ENCODE measurements around the gene EPS8L2. TPM values are rescaled to one million over a fixed set of nuclear protein-coding genes. Genes with fewer than 3 reads are reported as not detected.

The EPS8L2 gene
- total and polyA plus RNA-seq, 2 of the 8 experiments (the other 6 are each of a cell fraction or from before 2014, with no cell fraction given): 38.5 to 57.0 TPM

- Histone ChIP-seq H3K4me3 (ENCODE audit: extremely low read depth in 1 of 4, insufficient read depth in 2 of 4, low read depth in 3 of 4, low read length in 4 of 4) (no peak overlapping the region), H3K9me3 (ENCODE audit: insufficient read depth in 2 of 2, low read depth in 1 of 2, low read length in 1 of 2) (no peaks in the 10 kb centered on the region), H3K36me3 (ENCODE audit: control insufficient read depth in 2 of 4, insufficient read depth in 4 of 4, low read length in 3 of 4) (peaks cover 0 to 16% (median 5%) of the 10 kb centered on the region in 4 experiments; a peak in 7 of 8 replicates), H3K9ac (replicated peaks in 1 of 4; ENCODE audit: extremely low read depth in 1 of 4, low read depth in 3 of 4, low read length in 3 of 4) (no peak overlapping the region), H3K23ac (ENCODE audit: insufficient read length) (no peak overlapping the region), H2BK12ac (ENCODE audit: low read depth, low read length) (no peak overlapping the region), H4K20me1 (replicated peaks in 1 of 2; ENCODE audit: control insufficient read depth in 1 of 2, insufficient read depth in 2 of 2, low read length in 2 of 2) (no peaks in the 10 kb centered on the region), H3K79me1 (ENCODE audit: low read depth, low read length) (no peaks in the 10 kb centered on the region), H2BK120ac (replicated peaks; ENCODE audit: low read depth, low read length) (no peak overlapping the region), H2BK20ac (ENCODE audit: low read length) (no peak overlapping the region), H3K18ac (ENCODE audit: extremely low read depth, low read length) (no peak overlapping the region), H4K5ac (ENCODE audit: insufficient read length, low read depth, low read length) (no peak overlapping the region), H3K14ac (ENCODE audit: insufficient read length) (no peak overlapping the region), H3K56ac (replicated peaks; ENCODE audit: insufficient read length, low read depth, low read length) (no peak overlapping the region), H3K4ac (replicated peaks; ENCODE audit: insufficient read length, low read depth, low read length) (no peak overlapping the region), H3K23me2 (ENCODE audit: low read depth, low read length) (no peaks in the 10 kb centered on the region), H4K8ac (ENCODE audit: extremely low read depth, insufficient read depth, low read length) (no peak overlapping the region), H2BK15ac (ENCODE audit: low read length) (no peak overlapping the region), H2BK5ac (ENCODE audit: low read depth, low read length) (no peak overlapping the region), H3K27ac (ENCODE audit: low read depth, low read length) (no peak overlapping the region), H3K79me2 (ENCODE audit: control insufficient read depth in 1 of 2, insufficient read depth in 2 of 2, low read length in 2 of 2) (no peaks in the 10 kb centered on the region), H3K27me3 (replicated peaks in 1 of 4; ENCODE audit: control insufficient read depth in 3 of 4, extremely low read depth in 1 of 4, insufficient read depth in 3 of 4, low read length in 3 of 4) (no peaks in the 10 kb centered on the region), H3K4me2 (ENCODE audit: insufficient read depth in 1 of 2, low read depth in 2 of 2, low read length in 2 of 2) (no peak overlapping the region), H4K91ac (replicated peaks; ENCODE audit: insufficient read length, low read length) (no peak overlapping the region), H3K4me1 (replicated peaks in 1 of 4; ENCODE audit: control insufficient read depth in 3 of 4, insufficient read depth in 4 of 4, low read length in 3 of 4) (no peaks in the 10 kb centered on the region), H2AFZ (ENCODE audit: low read length) (no peak overlapping the region), H2AK5ac (ENCODE audit: low read depth, low read length) (no peak overlapping the region)
- ChIA-PET POLR2A (ENCODE audit: partially characterized antibody) (interaction anchor here (1.4 to 4.0 kb wide), 2 partner anchors 10 to 23 kb away, joined by 5 to 19 read pairs; no protein-coding TSS in a partner anchor), CTCF (ENCODE audit: partially characterized antibody) (interaction anchor here (1.3 to 2.0 kb wide), 5 partner anchors 12 to 109 kb away, joined by 3 to 6 read pairs (median 4); no protein-coding TSS in a partner anchor)
- FAIRE-seq: no peak
- no peak for DNase-seq (ENCODE audit: low read depth in 1 of 2, low spot score in 2 of 2)
- 95% methylated on average over 7 of the region's 7 CpGs; no CpG with 5 or more reads in 1 of the 2 experiments for WGBS, 2 experiments (ENCODE audit: extremely low coverage in 1 of 2, insufficient coverage in 1 of 2, insufficient read length in 1 of 2, insufficient replicate concordance in 2 of 2, low coverage in 1 of 2, low lambda C conversion rate in 2 of 2, missing lambda C conversion rate in 1 of 2)
- TF ChIP-seq ASH2L (IDR thresholded peaks at IDR 0.05; ENCODE audit: low read length) (no peak), SRF (IDR thresholded peaks at IDR 0.05; ENCODE audit: low read depth, low read length) (no peak), KDM4A (IDR thresholded peaks at IDR 0.05; ENCODE audit: low read depth, low read length, severe bottlenecking) (no peak), POU5F1 (IDR thresholded peaks at IDR 0.05; ENCODE audit: low read depth, low read length) (no peak), GABPA (IDR thresholded peaks at IDR 0.05; ENCODE audit: borderline replicate concordance, insufficient read depth, low read length) (no peak), FOSL1 (IDR thresholded peaks at IDR 0.05; ENCODE audit: insufficient read depth, low read depth, low read length) (no peak), RBBP5 (IDR thresholded peaks at IDR 0.05; ENCODE audit: borderline replicate concordance, low read depth, low read length) (no peak)
- TF ChIP-seq, protein P1, sequence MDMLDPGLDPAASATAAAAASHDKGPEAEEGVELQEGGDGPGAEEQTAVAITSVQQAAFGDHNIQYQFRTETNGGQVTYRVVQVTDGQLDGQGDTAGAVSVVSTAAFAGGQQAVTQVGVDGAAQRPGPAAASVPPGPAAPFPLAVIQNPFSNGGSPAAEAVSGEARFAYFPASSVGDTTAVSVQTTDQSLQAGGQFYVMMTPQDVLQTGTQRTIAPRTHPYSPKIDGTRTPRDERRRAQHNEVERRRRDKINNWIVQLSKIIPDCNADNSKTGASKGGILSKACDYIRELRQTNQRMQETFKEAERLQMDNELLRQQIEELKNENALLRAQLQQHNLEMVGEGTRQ (IDR thresholded peaks at IDR 0.05; ENCODE audit: low read length): no peak
Observed at GRCh38 chr11:656866-657265, 49.2 kb upstream of the EPS8L2 start.

Measured in H1 (cell line).